ENCODE results near the gene PKD2.
"Not testable (repeated sequence)": the region's sequence is repeated elsewhere in the genome, so short reads cannot be mapped to it uniquely, and the experiment has no call there.

Gene PKD2

GRCh38 chr4:88115587-88115986 is 108.2 kb downstream of the PKD2 start:
- DNase-seq (ENCODE audit: low read depth), result no peak

GRCh38 chr4:88119943-88120342 is 112.5 kb downstream of the PKD2 start:
- no peak for DNase-seq (ENCODE audit: low read depth)

- DNase-seq (ENCODE audit: low read depth), result not testable (repeated sequence)
Observed at GRCh38 chr4:88122260-88122659, 114.8 kb downstream of the PKD2 start.
